GM18870 (cell line): Measurements from ENCODE around the gene SENP6.

Experiments
- ATAC-seq: cut with Tn5 transposase; IDR thresholded peaks from one replicate; pipeline ENCODE4 v1.9.1; 2021; ENCODE audit warnings: moderate library complexity; ENCODE audit not compliant: unreplicated experiment

SENP6 gene

GRCh38 chr6:75745404-75745803 is 143.7 kb downstream of the SENP6 start:
- no peak for ATAC-seq

- no peak for ATAC-seq
Observed at GRCh38 chr6:75746221-75746620, 144.5 kb downstream of the SENP6 start.

GRCh38 chr6:75747152-75747992 is 145.7 kb downstream of the SENP6 start:
- no peak for ATAC-seq

- no peak for ATAC-seq
Observed at GRCh38 chr6:75748003-75748742, 146.5 kb downstream of the SENP6 start.

GRCh38 chr6:75748743-75749538 is 147.3 kb downstream of the SENP6 start, which contains the start of gene MYO6:
Gene MYO6 (plus strand): TSS chr6:75749239. CDS start chr6:75817548, 68,309 bp downstream.
- ATAC-seq = no peak

GRCh38 chr6:75751443-75751842 is 149.8 kb downstream of the SENP6 start:
- ATAC-seq = no peak

GRCh38 chr6:75752365-75752764 is 150.7 kb downstream of the SENP6 start:
- ATAC-seq = no peak

- no peak for ATAC-seq
Observed at GRCh38 chr6:75755704-75756103, 154.0 kb downstream of the SENP6 start.

- ATAC-seq = no peak
Observed at GRCh38 chr6:75757295-75757694, 155.6 kb downstream of the SENP6 start.

- no peak for ATAC-seq
Observed at GRCh38 chr6:75758061-75758460, 156.4 kb downstream of the SENP6 start.

GRCh38 chr6:75759207-75759606 is 157.5 kb downstream of the SENP6 start:
- peak; percentile 53 for ATAC-seq

GRCh38 chr6:75760320-75760719 is 158.6 kb downstream of the SENP6 start:
- ATAC-seq = no peak

GRCh38 chr6:75761489-75761888 is 159.8 kb downstream of the SENP6 start:
- no peak for ATAC-seq

GRCh38 chr6:75762063-75762462 is 160.4 kb downstream of the SENP6 start:
- no peak for ATAC-seq

- ATAC-seq = no peak
Observed at GRCh38 chr6:75766387-75766786, 164.7 kb downstream of the SENP6 start.
